ENCODE results near the gene RYR2.

Gene RYR2

GRCh38 chr1:237041795-237042525 is at the start of gene RYR2:
TSS of gene RYR2 (plus strand) at chr1:237042184. CDS start at chr1:237042522, 338 bp downstream.
- no peak for TF ChIP-seq CTCF (IDR thresholded peaks at IDR 0.05)

GRCh38 chr1:236992449-236992848 is 49.5 kb upstream of the RYR2 start:
- TF ChIP-seq CTCF (IDR thresholded peaks at IDR 0.05), result no peak

GRCh38 chr1:236994450-236994849 is 47.5 kb upstream of the RYR2 start:
- no peak for TF ChIP-seq CTCF (IDR thresholded peaks at IDR 0.05)

- TF ChIP-seq CTCF (IDR thresholded peaks at IDR 0.05), result no peak
Observed at GRCh38 chr1:236997361-236997760, 44.6 kb upstream of the RYR2 start.

GRCh38 chr1:236997882-236998281 is 44.1 kb upstream of the RYR2 start:
- TF ChIP-seq CTCF (IDR thresholded peaks at IDR 0.05), result no peak

- TF ChIP-seq CTCF (IDR thresholded peaks at IDR 0.05), result no peak
Observed at GRCh38 chr1:236998546-236998945, 43.4 kb upstream of the RYR2 start.

- no peak for TF ChIP-seq CTCF (IDR thresholded peaks at IDR 0.05)
Observed at GRCh38 chr1:237000191-237000590, 41.8 kb upstream of the RYR2 start.

- TF ChIP-seq CTCF (IDR thresholded peaks at IDR 0.05), result no peak
Observed at GRCh38 chr1:237003516-237003915, 38.5 kb upstream of the RYR2 start.
